HG02763 (cell line): ENCODE results near the gene MC2R.

Experiments used
- ATAC-seq: cut with Tn5 transposase; IDR thresholded peaks from one replicate; pipeline ENCODE4 v1.9.1; 2021; ENCODE audit warnings: mild to moderate bottlenecking, moderate library complexity; ENCODE audit not compliant: unreplicated experiment

The MC2R gene

DNA sequence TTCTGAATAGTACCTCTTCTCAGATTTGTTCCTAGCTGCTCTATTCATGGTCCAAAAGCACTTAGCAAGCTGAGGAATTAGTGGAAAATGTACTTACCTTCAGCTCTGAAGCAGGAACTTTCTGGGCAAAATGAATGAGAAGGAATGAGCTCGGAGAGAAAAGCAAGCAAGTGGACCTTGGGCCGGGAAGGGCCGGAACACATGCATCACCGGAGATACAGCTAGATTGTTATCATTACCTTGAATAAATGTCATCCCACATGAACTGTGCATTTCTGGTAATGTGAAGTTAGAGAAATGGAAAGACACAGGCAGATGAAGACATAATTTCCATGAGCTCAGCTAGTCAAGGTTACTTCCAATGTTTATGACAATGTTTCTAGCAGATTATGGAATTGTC, at the start of gene MC2R:
Gene MC2R, minus strand, starts transcription at position 146 of the 400 bp plus-strand sequence. CDS start 30,018 bp downstream, outside the sequence.
- no peak for ATAC-seq

- no peak for ATAC-seq
These were observed 30.5 kb upstream of the MC2R start for GRCh38 chr18:13945811-13946210.

- ATAC-seq, result no peak
These were observed 28.0 kb upstream of the MC2R start for GRCh38 chr18:13943338-13943737.

GRCh38 chr18:13940326-13940725, 25.0 kb upstream of the MC2R start:
- no peak for ATAC-seq

GRCh38 chr18:13934676-13935075, 19.3 kb upstream of the MC2R start:
- ATAC-seq, result no peak

- no peak for ATAC-seq
These were observed 18.7 kb upstream of the MC2R start for GRCh38 chr18:13934058-13934457.

DNA sequence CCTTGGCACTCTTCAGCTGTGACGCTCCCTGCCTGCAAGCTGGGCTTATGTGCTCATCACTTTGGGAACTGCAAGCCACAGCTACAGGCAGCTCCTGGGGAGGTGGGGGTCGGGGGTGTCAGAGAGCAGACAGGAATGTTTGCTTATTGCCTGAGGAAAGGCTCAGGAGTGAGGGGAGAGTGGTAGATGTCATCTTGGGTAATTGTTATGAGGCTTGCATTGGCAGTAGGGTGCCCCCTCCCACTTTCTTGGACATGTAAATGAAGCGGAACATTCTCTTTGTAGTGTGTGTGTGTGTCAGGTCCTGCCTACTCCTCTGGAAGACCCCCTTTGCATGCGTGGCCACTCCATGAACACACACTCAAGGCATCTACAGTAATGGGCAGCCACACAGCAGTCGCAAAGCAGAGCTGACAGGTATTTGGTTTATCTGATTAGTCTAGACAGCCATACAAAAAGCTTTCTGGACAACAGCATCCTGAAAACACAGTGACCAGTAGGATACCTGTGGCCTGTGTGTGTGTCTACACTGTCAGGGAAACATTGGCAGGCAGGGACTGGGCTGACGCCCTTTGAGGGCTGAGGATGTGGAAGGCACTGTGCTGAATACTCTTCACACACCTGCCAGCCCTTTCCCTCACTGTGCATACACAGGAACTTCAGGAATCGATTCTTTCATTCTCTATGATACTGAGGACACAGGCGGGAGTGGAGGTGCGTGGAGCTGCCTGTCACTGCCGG, 17.1 kb upstream of the MC2R start:
- ATAC-seq, result no peak

GRCh38 chr18:13930964-13931363, 15.6 kb upstream of the MC2R start:
- ATAC-seq, result no peak

DNA sequence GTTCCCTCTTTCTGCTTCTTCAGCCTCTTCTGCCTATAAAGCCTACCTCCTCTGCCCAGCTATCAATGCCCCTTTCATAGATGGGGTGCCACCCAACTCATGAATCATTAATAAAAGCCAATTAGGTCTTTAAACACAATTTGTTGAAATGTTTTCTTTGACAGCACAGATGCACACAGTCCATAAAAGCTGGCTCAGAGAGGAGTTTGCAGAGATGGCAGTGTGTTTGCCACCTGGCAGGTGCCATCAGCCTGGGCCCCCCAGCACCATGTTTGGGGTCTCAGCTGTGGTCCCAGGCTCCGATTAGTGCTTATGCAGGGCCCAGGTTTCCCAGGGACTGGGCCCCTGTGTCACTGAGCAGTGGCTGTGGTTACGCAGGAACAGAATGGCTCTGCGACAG, 7.9 kb upstream of the MC2R start:
- ATAC-seq, result no peak

GRCh38 chr18:13918898-13919297, 3.6 kb upstream of the MC2R start:
- no peak for ATAC-seq

- no peak for ATAC-seq
These were observed 2.1 kb upstream of the MC2R start for GRCh38 chr18:13917401-13917800.

DNA sequence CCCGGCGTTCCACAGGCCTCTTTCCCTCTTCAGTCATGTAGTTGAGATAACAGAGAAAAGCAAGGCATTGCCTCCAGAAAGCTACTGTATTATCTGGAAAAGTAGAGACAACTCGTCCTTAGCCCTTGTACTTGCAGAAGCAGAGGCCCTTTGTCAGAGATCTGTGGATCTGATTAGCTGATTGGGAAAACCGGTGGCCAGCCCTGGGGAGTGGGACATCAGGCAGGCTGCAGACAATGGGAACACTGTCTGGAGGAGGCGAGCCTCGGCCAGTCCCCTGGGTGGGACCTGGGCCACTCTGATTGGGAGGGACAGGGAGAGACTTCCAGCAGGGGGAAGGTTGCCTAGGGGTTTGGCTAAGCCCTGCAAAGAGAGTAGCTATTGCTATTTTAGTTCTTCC, 1.2 kb upstream of the MC2R start:
- no peak for ATAC-seq

- no peak for ATAC-seq
These were observed 677 bp upstream of the MC2R start for GRCh38 chr18:13915995-13916431.

DNA sequence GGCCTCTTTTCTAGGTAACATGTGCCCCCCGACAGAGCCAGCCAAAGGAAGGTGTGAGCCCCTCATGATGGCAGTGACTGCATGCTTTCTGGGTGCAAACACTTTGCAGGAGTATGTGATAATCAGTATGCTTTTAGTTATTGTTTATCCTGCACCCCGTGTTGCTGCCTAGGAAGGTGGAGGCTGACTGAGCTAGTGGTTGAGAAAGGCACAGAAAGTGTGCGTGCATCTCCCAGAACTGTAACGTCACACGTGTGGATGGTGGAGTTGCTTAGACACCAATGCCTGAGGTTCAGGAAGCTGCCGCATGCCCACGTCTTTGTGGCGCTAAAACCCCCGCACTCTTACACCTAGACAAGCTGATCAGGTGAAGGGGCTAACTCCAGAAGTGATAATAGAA, 580 bp downstream of the MC2R start:
- no peak for ATAC-seq

- no peak for ATAC-seq
These were observed 1.2 kb downstream of the MC2R start for GRCh38 chr18:13914170-13914569.

DNA sequence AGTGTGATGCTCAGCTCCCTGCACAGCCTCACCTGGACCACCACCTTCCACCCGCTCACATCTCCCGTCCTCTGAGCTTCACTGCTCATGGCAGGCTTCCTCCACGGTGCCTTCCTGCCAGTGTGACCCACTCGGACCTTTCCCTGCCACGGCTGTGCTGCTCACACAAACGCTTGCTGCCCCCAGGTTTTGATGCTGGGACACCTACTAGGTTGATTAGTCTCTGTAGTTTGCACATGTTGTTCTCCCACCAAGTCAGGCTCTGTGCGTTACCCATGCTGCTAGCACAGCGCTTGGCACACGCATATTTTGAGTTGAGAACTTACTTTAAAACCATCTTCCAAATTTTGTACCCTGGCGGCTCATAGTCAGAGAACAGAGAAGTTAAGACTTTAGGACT, 2.1 kb downstream of the MC2R start:
- no peak for ATAC-seq

DNA sequence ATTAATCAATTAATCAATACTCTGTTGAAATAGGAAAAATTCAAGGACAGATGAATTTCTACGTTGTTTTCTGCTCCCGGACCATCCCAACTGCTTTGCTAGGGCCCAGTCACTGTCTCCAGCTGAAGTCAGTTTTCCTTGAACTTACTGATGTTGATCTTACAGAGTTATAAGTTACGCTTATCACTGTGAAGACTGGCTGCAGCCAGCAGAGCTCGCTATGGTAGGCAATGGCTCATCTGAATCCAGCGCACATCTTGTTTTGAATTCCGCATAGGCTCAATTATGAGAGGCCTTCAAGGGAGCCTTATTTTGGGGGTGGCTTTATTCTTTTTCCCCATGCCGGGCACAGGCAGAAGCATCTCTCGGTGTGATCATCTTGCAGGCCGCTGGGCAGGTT, 2.7 kb downstream of the MC2R start:
- ATAC-seq, result no peak

GRCh38 chr18:13910986-13911385, 4.3 kb downstream of the MC2R start:
- no peak for ATAC-seq

DNA sequence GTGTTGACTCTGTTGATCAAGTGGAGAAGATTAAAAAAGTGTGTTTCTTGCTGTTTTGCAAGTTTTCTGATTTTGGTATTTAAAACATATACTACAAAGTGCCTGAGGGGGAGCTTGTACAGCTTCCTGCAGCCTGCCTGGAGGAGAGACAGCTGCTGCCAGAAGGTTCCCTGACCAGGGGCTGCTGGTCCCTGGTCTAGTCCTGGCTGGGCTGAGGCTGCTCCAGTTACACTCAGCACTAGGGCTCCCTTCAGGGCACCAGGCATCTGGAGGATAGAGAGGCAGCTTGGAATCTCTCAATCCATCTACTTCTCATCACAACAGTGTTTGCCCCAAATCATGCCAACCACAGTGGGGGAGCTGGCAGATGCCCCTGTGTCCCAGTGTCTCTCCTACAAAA, 4.8 kb downstream of the MC2R start:
- ATAC-seq, result no peak

DNA sequence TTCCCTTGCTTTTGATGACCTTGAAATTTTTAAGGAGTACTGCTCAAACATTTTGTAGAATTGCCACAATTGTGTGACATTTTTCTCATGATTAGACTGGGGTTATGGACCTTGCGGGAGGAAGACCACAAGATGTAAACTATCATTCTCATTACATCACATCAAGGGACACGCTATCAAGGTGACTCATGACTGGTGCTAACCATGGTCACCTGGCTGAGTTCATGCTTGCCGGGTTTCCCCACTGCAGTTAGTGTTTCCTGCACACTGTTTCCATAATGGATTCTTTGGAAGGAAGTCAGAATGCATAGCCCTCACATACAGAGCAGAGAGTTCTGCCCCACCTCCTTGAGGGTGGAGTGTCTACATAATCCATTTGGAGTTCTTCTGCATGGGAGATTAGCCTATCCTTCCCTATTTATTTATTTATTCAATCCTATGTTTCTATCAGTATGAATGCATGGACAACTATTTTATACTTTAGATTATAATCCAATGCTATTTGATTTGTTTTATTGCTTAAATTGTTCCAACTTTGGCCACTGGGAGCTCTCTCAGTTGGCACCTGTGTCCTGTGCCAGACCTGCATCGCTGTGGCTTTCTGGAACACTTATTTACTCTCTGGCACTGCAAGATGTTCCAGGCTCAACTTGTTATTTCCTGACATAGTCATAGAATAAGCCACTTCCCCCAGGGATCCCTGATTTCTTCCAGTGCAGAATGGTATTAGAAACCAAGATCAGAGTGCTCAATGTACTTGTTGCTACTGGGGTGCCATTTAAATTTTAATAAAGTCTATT, 6.0 kb downstream of the MC2R start:
- no peak for ATAC-seq

DNA sequence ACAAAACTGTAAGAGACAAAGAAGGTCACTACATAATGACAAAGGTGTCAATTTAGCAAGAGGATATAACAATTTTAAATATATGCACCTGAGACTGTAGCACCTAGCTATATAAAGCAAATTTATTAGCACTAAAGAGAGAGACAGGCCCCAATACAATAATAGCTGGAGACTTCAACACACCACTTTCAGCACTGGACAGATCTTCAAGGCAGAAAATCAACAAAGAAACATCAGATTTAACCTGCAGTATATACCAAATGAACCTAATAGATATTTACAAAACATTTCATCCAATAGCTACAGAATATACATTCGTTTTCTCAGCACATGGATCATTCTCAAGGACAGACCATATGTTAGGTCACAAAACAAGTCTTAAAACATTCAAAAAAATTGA, 14.7 kb downstream of the MC2R start:
- ATAC-seq, result no peak

GRCh38 chr18:13895505-13896033, 19.8 kb downstream of the MC2R start:
- ATAC-seq, result no peak
